GM12892 (cell line): Measurements from ENCODE around the gene MAFB.

Experiments
- DNase-seq: peaks from one replicate; pipeline ENCODE4 v3.0.0; 2011; ENCODE audit not compliant: insufficient read length
- FAIRE-seq: peaks from 2 replicates; lab custom pipeline; 2011; peaks lifted over from hg19 to GRCh38; lab: Jason Lieb, UNC
- POLR2A ChIP-seq: IDR thresholded peaks from 2 replicates; pipeline ENCODE4 v1.6.1; 2011; ENCODE audit warnings: low read depth, low read length, control low read depth
- POLR2AphosphoS5 ChIP-seq: IDR thresholded peaks from 2 replicates; pipeline ENCODE4 v1.6.1; 2011; ENCODE audit warnings: low read depth, low read length, control low read depth
- TAF1 ChIP-seq: IDR thresholded peaks from 2 replicates; pipeline ENCODE4 v1.6.1; 2011; ENCODE audit warnings: low read depth, mild to moderate bottlenecking, control low read depth, low read length, borderline replicate concordance

MAFB gene

DNA sequence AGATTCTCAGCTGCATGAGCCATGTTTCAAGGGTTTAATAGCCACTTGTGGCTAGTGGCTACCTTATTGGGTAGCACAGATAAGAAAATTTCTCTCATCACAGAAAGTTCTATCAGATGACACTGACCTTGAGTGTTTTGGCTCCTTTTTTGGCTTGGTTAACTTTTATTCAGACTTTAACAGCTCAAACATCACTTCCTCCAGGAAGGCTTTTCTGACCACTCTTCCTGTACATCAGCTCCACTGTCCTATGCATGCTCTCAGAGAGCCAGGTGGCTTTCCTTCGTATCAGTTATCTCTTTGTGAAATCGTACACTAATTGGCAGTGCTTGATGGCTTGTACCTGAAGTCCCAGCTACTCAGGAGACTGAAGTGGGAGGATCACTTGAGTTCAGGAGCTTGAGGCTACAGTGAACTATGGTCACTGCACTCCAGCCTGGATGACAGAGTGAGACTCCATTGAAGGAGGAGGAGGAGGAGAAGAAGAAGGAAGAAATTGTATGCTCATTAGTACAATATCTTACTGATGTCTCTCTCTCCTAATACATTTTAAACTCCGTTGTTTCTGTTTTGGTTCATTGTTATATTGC, 10.7 kb downstream of the MAFB start:
- no peak for DNase-seq
- FAIRE-seq, result no peak
- TF ChIP-seq POLR2AphosphoS5 (no peak), TAF1 (no peak), POLR2A (no peak)

DNA sequence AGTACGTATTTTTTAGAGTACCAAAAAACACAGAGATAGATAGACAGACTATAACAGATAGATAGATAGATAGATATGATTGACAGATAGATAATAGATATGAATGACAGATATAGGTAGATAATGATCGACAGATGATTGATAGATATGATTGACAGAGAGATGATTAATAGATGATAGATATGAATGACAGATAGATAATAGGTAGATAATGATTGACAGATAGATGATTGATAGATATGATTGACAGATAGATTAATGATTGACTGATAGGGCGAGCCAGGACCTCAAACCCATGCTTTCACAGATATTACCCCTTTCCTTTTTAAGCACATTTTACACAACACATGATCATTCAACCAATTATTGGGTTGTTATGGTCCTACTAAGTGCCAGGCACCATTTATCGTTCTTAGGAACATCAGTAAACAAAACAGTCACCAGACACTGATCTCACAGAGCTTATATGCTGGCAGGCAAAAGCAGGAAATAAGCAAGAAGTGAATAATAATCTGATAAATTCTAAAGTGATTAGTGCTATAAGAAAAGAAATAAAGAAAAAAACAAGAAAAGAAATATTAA, 11.6 kb downstream of the MAFB start:
- DNase-seq (no peak), FAIRE-seq (no peak)
- TF ChIP-seq TAF1 (no peak), POLR2AphosphoS5 (no peak), POLR2A (no peak)

GRCh38 chr20:40676491-40677269, 12.4 kb downstream of the MAFB start:
- no peak for TF ChIP-seq TAF1
- no peak for TF ChIP-seq POLR2AphosphoS5
- TF ChIP-seq POLR2A, result no peak
- FAIRE-seq, result no peak

DNA sequence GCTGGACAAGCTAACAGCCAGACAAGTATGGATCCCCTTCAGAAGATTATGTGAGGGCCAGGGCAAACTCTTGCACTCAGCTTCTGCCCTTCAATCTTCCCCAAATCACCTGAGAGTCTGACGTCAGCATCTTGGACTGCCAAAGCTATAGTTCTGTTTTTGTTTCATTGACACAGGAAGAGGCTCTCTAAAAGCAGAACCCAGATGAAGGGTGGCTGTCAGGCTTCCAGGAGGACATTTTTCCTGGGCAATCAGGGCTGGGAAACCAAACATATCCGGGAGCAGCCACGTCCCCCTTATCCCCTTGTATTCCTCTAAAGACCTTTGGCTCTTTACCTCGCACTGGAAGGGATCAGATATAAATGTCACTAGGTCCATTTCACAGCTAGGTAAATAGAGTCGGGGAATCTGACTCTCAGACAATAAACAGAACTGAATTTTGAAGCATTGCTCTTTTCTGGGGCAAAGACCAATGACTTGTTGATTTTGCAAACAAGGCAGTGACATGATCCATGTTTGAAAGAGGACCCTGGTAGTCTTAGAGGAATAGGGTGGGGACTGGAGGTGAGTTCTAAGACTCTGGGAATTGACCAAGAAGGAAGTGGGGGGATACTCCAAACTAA, 13.3 kb downstream of the MAFB start:
- FAIRE-seq (no peak), DNase-seq (no peak)
- no peak for TF ChIP-seq POLR2AphosphoS5
- no peak for TF ChIP-seq POLR2A
- TF ChIP-seq TAF1, result no peak

More at GRCh38 chr20:40676491-40677269, 12.4 kb downstream of the MAFB start:
- DNase-seq, result no peak

GRCh38 chr20:40673442-40673841, 15.6 kb downstream of the MAFB start:
- TF ChIP-seq POLR2A (no peak), POLR2AphosphoS5 (no peak), TAF1 (no peak)
- FAIRE-seq (no peak), DNase-seq (no peak)

DNA sequence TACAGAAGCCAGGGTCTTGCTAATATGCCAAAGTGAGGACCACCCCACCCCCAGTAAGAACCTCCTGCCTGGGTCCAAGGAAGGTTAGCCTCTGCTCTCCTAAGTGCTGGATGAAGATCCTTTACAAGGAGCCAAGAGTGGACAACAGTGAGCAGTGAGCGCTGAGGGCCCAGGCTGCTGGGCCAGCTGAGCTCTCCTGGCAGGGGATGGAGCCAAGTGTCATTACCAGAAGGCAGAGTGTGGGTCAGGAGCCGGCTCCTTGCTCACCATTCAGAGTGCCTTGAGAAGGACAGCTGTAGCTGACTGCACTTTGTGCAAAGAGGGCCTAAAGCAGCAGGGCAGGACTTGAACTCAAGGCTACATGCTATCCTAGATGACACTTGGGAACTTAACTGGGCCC, 16.9 kb downstream of the MAFB start:
- DNase-seq, result no peak
- FAIRE-seq, result no peak
- TF ChIP-seq TAF1 (no peak), POLR2A (no peak), POLR2AphosphoS5 (no peak)

DNA sequence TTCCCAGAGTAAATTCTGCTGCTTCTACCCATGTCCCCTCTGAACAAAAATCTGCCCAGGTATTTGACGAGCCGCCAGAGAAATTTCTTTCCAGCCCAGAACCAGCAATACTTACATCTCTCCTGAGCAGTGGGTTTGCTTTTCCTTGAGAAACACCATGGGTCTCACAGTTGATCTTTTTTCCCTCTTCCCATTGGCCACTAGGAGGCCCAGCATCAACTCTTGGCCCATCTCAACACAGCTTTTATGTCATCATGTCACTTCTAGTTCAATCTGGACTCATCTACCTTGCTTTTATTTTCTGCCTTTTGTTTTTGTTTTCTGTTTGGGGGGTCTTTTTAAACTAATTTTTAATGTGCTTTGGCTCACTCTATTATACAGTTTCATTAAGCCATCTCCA, 18.8 kb downstream of the MAFB start:
- FAIRE-seq, result no peak
- DNase-seq, result no peak
- no peak for TF ChIP-seq POLR2AphosphoS5
- TF ChIP-seq POLR2A, result no peak
- no peak for TF ChIP-seq TAF1

GRCh38 chr20:40669692-40670091, 19.3 kb downstream of the MAFB start:
- DNase-seq (no peak), FAIRE-seq (no peak)
- TF ChIP-seq POLR2AphosphoS5 (no peak), TAF1 (no peak), POLR2A (no peak)

- DNase-seq (no peak), FAIRE-seq (no peak)
- TF ChIP-seq POLR2AphosphoS5, result no peak
- no peak for TF ChIP-seq POLR2A
- TF ChIP-seq TAF1, result no peak
Observed at GRCh38 chr20:40668449-40669228, 20.4 kb downstream of the MAFB start.

DNA sequence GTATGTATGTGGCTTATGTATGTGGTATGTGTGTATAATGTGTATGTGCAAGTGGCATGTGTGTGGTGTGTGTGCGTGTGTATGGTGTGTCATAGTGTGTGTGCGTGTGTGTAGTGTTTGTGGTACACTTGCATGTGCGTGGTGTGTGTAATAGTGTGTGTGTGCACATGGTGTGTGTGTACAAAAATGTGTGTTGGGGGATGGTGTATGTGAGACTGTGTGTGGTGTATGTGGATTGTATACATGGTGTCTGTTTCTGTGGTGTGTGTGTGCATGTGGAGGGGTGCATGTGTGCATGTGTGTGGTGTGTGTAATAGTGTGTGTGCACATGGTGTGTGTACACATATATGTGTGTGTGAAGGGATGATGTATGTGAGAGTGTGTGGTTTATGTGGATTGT, 21.5 kb downstream of the MAFB start:
- no peak for TF ChIP-seq TAF1
- TF ChIP-seq POLR2AphosphoS5, result no peak
- no peak for TF ChIP-seq POLR2A
- DNase-seq (no peak), FAIRE-seq (no peak)

DNA sequence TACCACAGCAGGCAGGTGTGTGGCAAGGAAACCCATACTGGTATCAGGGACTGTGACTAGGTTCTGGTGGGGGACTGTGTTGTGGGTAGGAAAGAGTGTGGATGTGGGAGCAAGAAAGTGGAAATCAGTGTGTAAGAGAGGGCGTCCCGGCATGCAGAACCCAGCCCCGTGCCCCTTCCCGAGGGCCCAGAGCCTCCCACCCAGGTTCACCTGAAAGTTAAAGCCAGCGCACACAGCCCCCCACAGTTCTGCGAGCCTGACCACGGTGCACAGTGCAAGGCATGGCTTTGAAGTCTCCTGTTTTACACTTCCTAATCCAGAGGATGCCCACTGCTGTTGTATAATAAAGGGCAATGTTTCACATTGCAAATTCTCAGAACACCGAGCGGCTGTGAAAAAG, 22.7 kb downstream of the MAFB start:
- DNase-seq (no peak), FAIRE-seq (no peak)
- TF ChIP-seq POLR2A (no peak), TAF1 (no peak), POLR2AphosphoS5 (no peak)
